Stimulated activated CD8-positive, alpha-beta memory T cell treated with anti-CD3 and anti-CD28 coated beads, Interleukin-7, amount 100 ng/mL, for 4 hours (primary cell): ENCODE results near the gene RTF1.
A peak's percentile ranks its signal among the peaks of the same experiment; 100 is the strongest.
"Not testable (repeated sequence)": the region's sequence is repeated elsewhere in the genome, so short reads cannot be mapped to it uniquely, and the experiment has no call there.

Experiments used
- DNase-seq, 2 donors: peaks; one replicate each; pipeline ENCODE4 v3.0.0-alpha.2; 2020; ENCODE audit warnings: low read depth in 2 of 2

The RTF1 gene

DNA sequence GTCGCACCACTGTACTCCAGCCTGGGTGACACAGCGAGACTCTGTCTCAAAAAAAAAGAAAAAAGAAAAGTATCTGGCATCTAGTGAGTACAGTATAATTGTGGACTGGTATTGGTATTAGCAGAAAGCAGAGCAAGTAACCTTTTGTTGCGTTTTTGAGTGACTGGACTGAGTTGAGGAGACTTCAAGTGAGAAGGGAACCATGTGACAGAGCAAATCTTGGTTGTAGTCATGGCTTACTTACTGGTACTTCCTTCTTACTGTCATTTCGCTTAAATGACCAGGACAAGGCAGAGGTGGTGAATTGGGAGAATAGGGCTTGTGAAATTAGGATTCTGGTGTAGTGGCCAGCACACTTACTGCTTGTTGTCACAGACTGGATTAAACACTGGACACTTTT lies 20.6 kb downstream of the RTF1 start:
- no peak for DNase-seq

DNA sequence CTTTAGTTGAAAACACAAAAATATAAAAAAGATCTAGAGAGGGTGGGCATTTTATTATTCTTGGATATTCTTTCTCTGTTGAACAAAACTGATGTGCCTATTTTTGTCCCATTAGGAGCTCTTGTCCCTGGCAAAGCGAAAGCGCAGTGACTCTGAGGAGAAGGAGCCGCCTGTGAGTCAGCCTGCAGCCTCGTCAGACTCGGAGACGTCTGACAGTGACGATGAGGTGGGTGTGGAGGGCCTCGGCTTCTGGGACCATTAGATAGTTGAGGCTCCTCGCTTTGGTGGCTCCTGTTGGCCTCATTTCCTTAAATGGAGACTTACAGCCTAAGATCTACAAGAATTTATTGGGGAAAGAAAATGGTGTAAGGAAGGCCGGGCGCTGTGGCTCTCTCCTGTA lies 21.3 kb downstream of the RTF1 start:
- no peak for DNase-seq

DNA sequence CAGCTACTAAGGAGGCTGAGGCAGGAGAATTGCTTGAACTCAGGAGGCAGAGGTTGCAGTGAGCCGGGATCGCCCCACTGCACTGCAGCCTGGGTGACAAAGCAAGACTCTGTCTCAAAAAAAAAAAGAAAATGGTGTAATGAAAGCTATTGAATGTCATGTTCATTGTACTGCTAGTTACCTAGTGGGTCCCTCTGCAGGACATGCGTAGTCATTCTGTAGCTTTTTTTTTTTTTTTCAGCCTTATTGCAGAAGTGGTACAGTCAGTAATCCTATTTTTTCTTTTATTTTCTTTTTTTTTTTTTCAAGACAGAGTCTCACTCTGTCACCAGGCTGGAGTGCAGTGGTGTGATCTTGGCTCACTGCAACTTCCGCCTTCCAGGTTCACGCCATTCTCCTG lies 21.9 kb downstream of the RTF1 start:
- DNase-seq = not testable (repeated sequence)

DNA sequence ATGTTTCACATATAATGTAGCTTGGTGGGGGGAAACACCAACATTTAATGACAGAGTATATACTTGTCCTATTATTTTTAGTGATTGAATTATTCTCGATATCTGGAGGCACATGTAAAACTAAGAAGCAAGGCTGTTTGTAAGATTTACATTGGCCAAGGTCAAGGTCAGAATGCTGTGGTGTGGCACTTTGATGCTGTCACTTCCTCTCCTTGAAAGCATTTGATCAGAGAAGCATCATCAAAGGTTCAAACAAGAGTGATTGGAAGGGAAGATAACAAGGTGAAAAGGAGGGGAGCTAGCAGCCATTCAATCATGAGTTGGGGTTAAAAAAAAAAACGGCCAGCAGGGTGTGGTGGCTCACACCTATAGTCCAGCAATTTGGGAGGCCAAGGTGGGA lies 26.4 kb downstream of the RTF1 start:
- no peak for DNase-seq

DNA sequence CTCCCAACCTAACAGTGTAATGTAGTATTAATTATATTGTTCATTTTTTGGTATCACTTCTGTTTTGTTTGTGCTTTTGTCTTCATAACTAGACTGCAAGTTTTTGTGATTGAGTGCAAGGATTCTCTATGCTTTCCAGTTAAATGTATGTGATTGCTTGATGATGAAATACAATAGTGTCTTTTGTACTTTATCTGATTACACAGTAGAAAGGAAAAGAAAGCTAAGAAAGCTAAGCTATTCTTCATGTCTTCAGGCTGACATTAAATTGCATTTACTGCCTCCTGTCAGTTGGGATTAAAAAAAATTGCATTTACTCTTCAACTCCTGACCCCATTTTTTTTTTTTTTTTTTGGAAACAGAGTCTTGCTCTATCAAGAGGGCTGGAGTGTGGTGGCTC lies 28.5 kb downstream of the RTF1 start:
- DNase-seq = no peak

DNA sequence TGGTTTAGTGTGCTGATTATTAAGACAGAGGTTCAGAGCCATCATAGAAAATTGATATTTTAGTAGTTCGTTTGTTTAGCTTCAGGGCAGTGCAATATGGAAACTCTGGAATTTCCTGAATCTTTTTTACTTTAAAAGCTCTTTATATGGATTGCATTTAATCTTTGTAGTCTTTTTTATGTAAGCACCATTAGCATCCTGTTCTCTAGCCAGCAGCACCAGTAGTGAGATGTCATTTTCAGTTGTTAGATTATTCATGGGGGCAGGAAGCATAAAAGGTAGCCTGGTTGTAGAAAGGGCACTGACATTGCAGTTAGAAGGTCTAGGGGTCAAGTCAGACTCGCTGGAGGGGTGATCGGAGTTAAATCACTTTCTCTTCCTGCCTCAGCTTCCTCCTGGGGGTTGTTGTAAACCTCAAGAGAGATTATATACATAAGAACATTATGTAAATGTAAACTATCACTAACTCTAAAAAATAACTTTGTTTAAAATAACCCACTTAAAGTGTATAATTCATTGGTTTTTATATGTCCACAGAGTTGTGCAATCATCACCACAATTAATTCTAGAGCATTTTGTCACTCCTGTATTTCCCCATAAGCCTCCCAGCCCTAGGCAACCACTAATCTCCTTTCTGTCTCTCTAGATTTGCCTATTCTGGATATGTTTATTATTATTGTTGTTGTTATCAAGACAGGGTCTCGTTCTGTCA lies 45.3 kb downstream of the RTF1 start:
- DNase-seq = no peak

DNA sequence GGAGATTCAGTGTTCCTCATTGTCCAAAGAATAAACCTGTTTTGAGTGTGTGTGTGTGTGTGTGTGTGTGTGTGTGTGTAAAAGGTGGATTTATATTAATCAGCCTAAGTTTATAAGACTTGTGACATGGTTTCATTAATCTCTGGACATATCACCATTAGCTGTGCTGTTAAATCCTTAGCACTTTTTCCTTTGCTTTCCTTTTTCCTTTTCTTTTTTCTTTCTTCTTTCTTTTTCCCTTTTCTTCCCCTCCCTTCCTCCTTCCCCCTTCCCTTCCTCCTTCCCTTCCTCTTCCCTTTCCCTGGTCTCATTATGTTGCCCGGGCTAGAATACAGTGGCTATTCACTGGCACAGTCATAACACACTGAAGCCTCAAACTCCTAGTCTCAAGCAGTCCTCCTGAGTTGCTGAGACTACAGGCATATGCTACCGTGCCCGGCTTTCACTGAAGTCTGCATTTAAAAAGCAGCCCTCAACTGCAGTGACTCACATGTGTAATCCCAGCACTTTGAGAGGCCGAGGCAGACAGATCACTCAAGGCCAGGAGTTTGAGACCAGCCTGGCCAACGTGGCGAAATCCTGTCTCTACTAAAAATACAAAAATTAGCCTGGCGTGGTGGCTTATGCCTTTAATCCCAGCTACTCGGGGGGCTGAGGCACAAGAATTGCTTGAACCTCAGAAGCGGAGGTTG lies 48.1 kb downstream of the RTF1 start:
- DNase-seq = no peak

DNA sequence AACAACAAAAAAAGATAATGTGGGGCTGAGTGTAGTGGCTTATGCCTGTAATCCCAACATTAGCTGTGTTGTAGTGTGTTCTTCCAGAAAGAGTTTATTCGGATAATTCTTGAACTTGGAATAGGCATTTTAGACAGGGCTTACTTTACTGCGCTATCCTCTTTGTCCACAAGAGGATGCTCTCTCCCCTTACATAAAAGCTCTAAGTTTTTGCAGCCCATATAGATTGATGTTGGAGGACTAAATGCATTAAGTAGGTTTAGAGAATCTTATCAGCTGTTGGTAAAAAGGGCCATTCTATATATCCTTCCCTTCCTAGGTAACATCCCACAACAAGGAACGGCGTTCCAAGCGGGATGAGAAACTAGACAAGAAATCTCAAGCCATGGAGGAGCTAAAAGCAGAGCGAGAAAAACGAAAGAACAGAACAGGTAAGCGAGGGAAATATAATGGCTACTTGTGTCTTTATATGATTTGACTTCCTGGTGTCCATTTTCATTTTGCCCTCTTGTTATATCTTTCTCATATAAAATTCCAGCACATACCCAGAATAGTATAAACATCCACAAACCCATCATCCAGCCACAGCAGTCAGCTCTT lies 49.0 kb downstream of the RTF1 start:
- no peak for DNase-seq

DNA sequence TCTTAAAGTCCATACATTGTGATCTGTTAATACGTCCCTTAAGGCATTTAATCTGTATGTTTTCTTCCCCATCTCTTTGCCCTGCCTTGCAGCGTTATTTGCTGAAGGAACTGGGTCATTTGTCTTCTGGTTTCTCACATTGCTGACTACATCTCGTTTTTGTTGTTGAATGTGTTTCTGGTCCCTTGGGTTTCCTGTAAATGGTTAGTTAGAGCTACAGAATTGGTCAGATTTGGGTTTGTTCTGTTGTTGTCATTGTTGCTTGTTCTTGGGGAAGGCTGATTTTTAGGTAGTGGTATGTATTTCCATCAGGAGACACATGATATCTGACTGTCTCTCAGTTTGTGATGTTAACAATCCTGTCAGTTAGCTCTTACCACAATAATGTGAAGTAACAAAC lies 49.8 kb downstream of the RTF1 start:
- no peak for DNase-seq

DNA sequence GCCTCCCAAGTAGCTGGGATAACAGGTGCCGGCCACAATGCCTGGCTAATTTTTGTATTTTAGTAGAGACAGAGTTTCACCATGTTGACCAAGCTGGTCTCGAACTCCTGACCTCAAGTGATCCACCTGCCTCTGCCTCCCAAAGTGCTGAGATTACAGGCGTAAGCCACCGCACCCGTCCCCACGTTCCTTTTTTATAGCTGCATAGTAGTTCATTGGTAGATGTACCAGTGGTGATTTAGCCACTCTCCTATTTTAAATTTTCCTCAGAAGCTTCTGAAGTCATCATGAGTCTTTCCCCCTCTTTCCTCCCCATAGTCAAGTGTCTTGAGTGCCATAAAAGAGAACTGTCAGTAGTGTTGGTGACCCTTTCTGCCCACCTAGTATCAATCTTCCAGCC lies 52.7 kb downstream of the RTF1 start:
- DNase-seq = not testable (repeated sequence)

DNA sequence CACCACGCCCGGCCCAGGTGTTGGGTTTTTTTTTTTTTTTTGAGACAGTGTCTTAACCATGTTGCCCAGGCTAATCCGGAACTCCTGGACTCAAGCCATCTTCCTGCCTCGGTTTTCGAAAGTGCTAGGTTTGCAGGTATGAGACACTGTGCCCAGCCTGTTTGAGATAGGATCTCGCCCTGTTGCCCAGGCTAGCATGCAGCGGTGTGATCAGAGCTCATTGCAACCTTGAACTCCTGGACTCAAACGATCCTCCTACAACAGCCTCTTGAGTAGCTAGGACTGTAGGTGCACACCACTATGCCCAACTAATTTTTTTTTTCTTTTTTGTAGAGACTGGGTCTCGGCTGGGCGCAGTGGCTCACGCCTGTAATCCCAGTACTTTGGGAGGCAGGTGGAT lies 56.5 kb downstream of the RTF1 start:
- DNase-seq = no peak

DNA sequence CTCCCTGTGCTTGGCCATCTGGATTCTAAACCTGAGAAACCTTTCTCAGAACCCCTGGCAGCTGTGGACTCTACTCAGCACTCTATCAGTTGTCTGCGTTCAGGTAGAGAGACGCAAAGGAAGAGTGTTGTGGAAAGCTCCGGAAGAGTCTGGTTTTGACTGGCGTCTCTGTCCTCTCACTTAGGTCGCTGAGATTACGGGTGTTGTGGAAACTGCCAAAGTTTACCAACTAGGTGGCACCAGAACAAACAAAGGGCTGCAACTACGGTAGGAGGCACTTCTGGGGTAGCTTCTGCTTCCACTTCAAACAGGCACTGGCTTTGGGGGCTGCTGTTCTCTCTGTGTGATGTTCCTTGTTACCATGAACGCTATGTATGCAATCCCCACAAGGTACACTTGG lies 57.5 kb downstream of the RTF1 start:
- no peak for DNase-seq

DNA sequence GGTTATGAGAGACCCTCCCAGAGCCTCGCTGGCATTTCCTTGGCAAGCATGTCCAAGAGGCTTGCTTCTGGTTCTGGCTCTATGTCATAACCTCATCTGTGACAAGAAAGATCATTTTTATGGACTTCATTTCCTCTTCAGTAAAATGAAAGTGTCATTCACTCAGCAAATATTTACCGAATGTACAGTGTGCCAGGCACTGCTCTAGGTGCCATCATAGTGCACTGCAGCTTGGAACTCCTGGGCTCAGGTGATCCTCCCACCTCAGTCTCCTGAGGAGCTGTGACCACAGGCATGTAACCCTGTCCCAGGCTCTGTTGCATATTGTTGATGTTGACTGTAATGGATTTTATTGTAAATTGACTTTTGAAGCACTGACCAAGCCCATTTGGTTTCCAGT lies 58.0 kb downstream of the RTF1 start:
- no peak for DNase-seq

DNA sequence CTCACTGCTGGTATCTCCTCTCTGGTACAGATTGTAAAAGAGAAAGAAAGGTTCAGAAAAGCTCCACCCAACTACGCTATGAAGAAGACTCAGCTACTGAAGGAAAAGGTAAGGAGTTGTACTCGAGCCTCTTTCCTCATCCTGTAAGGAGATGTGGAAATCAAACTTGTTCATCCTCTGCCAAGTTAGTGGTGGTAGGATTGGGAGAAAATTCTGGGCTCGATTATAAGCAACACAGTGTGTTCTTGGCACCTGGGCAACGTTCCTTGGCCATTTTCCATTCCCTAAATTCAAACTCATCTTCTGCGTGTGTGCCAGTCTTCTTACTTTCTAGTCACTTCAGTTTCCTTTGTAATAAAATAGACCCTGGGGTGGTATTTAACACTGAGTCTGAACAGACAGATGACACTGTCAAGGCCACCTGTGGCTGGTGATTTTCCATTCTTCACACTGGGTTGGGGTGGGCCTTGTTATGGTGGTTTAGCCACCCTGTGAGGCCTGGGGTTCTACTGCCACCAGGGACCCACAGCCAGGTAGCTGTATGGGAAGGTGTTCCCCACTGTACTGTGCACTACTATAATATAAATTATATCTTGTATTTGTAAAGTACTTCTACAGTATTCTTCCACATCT lies 59.6 kb downstream of the RTF1 start:
- no peak for DNase-seq

DNA sequence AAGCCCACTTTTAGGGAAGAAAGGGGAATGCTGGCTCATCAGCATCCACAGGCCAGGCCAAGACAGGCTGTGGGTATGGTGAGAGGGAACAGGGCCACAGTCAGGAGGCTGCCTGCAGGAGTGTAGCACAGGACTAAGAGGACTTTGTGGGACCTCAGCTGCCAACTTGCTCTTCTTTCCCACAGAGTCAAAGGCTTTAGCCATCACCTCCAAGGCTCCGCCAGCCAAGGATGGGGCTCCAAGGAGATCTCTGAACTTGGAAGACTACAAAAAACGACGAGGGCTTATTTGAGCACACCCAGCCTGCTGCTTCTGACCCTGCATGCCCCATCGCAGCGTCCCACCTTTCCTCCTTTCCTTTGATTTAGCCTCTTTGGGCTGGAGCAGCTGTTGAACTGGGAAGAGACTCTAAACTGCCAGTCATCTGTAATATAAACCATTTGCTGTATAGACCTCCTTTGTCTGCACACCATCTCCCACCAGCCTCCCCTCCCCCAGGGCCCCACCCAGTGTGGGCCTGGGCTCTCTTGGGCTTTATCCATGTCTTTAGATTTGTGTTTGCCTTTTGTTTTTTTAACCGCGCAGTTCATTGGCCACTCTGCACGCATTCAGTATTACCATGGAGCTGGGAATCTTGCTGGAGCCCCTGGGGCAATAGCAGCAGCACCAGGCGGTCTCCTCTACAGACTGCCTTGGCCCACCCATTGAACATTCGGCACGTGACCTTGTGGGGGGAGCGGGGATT lies 63.7 kb downstream of the RTF1 start:
- no peak for DNase-seq

DNA sequence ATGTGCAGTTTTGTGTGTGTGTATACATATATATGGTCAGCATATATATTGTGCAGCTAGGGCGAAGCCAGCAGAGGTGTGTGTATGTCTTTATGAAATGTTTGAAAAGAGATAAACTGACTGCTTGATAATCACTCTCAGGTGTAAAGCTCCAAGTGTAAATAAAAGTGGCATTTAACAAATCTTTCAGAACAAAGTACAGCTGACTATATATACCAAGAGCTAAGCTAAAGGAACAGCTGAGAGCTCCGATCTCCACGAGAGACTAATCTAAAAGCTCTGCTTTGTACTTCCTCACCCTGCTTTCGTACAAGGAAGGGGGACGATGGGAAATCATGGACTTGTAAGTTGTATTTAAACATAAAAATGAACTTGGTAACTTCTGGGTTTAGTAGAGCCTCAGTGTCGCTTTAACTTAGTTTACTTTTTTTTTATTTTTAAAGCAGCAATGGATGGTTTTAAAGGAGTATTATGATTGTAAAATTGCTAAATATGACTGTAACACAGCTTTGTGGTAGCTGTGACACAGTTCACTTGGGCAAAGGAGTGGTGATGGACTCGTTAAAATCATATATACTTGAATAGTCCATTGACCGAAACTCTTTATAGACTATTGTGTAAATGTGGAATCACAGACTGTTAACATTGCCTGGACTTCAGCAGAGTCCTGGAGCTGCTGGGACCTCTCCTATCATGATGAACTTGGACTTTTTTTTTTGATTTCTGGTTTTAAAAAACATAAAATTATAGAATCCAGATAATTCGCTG lies 65.4 kb downstream of the RTF1 start:
- DNase-seq = no peak

DNA sequence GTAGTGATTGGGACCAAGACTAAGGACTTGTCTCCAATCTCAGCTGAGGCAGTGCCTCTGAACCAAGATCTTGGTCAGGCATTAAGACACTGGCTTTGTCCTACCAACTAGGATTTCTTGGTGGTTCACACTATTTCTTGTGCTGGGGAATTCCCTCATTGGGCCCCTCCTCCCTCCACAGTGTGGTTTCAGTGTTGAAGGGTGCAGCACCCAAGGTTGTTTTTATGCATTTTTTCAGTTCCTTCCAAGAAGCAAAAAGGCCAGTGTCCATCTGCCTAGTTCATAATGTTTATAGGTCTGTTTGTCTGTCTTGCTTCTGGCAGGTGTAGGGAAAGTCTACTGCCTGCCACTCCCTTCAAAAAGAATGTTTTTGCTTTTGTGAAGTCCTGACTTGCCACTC lies 66.2 kb downstream of the RTF1 start:
- peak in 1 of 2 donors; percentile 22 for DNase-seq

DNA sequence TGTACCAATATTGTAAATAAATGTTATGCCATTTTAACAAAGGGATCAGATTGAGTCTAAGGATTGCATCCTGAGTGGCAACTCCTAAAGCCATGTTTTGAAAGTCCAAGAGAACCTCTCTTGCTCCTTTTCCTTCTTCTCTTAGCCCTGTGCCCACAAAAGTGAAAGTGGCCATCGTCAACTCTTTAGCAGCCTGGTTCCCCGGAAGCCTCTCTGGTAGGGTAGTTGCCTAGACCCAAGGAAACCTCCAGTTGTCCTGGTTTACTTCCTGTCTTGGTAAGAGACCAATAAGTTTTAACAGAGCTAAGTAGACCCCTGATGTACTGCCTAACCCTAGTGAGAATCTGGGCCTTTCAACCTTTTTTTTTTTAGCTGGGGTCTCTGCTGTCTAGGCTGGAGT lies 66.6 kb downstream of the RTF1 start:
- DNase-seq = no peak

DNA sequence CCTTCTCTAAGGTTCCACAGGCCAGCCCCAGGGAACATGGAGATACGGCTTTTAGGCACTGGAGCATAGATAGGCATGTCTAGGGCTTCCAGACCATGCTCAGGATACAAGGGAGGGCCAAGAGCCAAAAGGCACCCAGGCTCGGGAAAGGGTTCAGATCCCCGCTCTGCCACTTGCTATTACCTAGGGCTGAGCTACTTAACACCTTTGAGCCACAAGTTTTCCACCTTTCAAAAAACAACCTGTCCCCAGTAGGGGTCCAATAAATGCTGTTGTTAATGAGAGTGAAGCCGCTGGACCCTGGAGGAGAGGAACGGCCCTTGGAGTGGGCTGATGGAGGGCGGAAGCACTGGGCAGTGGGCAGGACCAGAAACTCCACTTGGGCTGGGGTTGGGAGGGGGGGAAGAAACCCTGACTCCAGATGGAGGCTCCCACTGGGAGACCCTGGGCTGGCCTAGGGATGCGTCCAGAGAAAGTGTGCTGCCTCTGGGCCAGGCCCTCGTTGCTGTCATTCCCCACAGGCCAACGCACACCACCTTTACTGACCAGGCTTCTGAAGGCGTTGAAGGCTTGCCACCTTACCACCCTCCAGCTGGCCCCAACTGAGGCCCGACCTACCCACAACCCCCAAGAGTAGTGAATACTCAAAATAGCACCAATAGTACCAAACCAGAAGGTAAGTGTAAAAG lies 68.2 kb downstream of the RTF1 start:
- DNase-seq = no peak

DNA sequence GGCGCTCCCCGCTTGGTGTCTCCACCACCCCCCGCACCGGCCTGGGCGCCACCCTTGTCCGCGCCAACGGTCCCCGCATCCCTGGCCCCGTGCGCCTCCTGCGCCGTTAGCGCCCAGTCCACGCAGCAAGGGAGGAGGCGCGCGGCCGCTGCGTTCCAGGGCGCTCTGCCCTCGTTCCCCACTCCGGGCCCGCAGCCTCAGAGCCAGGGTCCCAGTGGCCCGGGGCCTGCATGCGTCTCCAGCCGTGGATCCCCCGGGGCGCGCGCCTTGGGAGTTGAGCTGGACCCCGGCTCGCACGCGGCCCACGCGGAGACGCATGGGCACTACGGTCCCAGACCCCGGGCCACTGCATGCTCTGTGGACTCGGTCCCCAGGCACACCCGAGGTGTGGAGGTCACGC lies 69.4 kb downstream of the RTF1 start:
- no peak for DNase-seq

DNA sequence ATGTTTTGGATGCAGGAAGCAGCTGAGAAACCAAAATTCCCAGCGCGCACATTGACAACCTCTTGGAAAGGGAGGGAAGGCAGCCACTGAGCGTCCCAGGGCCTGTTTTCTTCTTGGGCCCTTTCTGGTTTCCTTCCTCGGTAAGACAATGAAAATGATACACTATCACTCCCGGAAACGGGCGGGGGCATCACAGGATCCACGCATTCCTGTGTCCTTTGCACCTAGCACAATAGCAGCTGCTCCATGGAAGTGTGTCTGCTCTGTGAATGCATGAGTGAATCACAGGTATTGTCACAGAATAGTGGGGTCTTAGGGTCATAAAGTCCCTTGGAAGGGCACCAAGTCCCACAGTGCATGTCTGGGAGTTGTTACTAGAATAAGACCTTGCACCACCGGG lies 70.5 kb downstream of the RTF1 start:
- no peak for DNase-seq
